Hepatic stellate cell (primary cell): ENCODE measurements around the gene FRMD4A.
"Not testable (repeated sequence)": the region's sequence is repeated elsewhere in the genome, so short reads cannot be mapped to it uniquely, and the experiment has no call there.

Experiments
- DNase-seq: peaks from one replicate; pipeline ENCODE4 v3.0.0; 2011; ENCODE audit warnings: low spot score

FRMD4A gene

DNA sequence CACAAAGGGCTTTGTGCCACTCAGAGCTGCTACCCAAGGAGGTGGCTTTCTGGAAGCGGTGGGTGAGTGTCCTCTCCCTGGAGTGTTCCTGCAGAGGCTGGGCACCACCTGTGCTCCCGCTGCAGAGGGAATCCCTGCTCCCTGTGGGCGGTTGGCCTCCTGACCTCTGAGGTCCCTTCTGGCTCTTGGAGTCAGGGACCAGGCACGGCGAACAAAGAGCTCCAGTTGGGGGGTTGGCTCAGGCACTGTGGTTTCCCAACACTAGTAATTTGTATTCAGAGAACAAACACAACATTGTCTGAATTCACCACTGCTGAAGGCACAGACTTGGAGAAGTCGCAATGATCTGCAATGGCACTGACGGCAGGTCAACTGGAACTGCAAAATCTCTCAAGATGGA lies 415.0 kb downstream of the FRMD4A start:
- DNase-seq = no peak

DNA sequence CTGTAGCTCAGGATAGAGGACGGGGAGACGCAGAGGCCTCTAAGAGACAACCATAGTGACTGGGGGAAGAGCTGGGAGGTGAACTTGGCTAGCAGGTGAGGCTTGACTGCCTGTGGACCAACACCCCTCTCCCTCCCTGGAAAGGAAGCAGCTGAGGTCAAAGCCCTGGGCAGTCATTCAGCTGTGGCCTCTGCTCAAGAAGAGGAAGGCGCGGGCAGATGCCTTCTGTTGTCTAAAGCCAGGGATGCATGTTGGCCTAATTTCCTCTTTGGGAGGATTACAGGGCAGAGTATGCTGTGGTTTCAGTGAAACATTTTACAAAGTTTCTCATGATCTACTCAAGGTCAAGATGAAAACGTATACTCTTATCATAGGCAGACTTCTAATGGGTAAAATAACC lies 416.8 kb downstream of the FRMD4A start:
- no peak for DNase-seq

DNA sequence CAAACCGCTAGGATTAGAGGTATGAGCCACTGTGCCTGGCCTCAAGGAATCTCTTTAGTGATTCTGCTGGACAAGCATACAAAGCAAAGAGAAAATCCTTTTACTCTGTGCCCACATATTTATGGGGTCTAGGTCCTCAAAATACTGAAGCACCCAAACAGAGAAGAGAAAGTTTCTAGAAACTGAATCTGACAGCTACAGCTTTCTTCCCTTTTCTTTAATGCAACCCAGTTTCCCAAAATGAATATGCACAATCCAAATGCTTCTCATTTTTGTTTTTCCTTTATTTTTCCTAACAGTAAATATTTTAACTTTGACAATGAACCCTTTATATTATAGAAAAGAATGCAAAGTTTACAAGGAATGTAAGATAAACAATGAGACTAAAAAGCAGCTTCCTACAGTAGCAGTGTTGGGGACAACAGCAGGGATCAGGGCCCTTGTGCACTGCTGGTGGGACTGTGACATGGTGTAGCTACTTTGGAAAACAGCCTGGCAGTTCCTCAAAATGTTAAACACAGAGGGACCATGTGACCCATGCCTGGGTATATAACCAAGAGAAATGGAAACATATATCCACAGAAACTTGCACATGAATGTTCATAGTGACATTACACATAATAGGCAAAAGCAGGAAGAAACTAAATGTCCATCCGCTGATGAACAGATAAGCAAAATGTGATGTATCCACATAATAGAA lies 418.8 kb downstream of the FRMD4A start:
- no peak for DNase-seq

DNA sequence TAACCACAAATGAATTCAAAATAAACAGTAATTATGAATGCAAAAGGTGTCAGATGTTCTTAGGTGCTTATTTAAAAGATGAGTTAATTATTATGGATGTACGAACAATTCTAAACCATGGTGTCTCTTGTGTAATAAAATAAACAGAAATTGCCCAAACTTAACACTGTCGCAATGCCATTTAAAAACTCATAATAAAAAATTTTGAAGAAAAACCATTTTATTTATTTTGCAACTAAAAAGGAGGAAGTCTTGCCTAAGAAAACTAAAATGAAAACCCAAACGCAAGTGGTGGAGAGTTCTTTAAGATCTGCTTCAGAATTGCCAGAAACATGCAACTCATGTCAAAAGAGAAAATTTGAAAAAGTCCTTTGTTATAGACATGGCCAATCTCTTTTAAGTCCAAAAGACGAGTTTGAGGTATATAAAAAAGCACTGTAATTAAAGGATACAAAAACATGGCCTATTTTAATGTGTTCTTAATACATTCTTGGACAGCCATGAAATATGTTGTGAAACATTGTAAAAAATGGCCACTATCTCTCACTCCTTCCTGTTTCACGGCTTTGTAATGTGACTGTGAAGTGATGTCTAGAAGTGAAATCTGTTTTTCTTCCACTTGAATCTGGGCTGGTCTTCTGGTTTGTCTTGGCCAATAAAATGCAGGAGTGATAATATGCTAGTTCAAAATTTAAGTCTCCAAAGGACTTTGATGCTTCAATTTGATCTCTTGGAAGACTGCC lies 421.0 kb downstream of the FRMD4A start:
- DNase-seq = no peak

DNA sequence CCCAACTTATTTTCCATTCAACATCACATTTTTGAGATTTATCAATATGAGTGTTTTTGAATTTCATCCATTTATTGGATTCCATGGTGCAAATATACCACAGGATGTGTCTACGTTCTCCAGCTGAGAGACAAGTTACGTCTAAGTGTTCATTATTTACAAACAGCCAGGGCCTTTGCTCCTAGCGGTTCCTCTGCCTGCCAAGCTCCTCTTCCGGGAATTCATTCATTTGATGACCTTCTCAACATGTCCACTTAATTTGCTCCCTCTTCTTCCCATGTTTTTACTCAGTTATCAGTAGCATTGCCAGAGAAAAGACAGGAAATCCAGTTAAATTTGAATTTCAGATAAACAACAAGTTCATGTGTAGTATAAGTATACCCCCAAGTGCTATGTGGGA lies 422.2 kb downstream of the FRMD4A start:
- DNase-seq = no peak

DNA sequence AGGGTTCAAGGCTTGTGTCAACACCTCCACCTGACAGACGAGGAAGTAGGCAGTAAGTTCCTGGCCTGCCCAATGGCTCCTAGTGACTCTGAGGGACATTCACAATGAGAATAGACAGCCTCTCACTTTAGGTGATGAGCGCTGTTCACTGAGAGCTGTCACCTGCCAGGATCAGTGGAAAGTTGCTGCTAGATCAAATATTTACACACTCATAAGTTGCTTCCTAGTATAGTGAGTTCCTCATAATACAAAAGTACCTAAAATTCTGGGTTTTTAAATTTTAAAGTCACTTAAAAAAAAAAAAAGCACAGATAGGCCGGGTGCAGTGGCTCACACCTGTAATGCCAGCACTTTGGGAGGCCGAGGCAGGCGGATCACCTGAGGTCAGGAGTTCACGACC lies 423.2 kb downstream of the FRMD4A start:
- no peak for DNase-seq

DNA sequence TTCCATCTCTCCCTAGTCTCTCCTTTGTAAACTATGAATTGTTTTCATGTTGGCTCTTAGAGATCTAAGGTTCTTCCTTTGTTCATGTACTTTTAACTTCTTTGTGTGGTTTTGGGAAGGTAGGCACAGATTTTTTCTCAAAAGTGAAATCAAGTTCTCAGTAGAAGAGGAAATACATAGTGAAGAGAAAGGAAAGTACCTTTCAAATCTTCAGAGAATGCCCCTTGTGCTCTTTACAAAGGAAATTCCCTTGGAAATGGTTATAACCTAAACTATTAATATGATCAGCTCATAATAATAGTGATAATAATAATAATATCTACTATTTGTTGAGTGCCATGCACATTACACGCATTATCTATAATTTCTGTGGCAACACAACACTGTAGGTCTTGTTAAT lies 425.4 kb downstream of the FRMD4A start:
- no peak for DNase-seq

DNA sequence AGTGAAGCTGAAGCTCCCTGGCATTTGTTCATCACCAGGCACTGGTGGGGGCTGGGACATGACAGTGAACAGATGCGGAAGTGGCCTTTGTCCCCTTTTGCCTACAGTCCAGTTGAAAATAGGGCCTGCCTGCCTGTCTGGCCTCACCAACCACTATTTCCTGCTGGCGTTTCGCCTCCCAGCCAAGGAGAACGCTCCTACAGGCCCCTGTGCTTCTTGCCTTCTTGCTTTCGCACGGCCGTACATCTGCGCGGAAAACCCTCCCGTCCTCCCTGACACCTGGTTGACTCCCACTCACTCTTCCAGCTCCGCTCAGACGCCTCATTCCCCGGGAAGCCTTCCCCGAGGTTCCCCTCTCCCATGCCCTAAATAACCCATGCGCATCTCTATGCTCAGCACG lies 426.7 kb downstream of the FRMD4A start:
- peak; percentile 12 for DNase-seq

DNA sequence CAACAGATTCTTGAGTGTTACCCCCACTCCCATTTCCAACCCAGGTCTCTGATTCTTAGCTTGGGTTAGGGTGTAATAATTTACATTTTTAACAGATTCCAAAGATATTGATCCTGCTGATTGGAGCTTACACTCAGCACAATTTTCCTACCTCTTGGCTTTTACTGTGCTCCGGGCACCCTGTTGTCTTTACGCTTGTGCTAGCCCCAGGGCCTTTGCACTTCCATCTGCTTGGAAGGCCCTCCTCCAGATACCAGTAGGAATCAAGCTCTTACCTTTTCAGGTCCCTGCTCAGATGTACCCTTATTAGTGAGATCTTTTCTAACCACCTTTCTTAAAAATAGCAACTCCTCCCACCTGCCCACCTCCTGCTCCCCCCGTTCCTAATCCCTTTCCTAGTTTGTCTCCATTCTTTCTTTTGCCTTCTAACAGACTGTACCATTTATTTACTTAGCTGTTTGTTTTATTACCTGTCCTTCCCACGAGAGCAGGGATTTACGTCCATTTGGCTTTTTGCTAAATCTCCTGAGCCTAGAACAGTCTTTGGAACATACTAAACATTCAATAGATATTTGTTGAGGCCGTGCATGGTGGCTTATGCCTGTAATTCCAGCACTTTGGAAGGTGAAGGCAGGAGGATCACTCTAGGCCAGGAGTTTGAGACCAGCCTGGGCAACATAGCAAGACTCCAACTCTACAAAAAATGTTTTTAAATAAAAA lies 427.7 kb downstream of the FRMD4A start:
- DNase-seq = no peak

DNA sequence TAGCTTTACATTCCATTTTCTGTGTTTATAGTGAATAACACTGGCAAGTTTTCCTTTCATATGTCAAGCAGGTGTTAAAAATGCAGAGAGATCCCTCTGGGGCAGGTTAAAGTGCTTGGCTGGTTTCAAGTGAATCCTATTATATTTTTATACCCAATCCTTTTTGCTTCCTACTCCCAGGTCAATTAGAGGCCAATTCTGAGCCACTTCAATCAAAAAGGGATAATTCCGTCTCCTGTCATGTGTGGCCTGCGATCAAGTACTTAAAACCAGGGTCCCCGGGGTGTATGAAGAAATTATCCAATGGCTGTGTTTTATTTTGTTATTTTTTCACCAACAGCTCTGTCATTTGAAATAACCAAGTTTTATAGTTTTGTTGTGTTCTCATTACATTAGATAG lies 430.8 kb downstream of the FRMD4A start:
- DNase-seq = no peak

DNA sequence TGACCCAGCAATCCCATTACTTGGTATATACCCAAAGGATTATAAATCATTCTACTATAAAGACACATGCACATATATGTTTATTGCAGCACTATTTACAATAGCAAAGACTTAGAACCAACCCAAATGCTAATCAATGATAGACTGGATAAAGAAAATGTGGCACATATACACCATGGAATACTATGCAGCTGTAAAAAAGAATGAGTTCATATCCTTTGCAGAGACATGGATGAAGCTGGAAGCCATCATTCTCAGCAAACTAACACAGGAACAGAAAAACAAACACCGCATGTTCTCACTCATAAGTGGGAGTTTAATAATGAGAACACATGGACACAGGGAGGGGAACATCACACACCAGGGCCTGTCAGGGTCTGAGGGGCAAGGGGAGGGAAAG lies 434.6 kb downstream of the FRMD4A start:
- not testable (repeated sequence) for DNase-seq

DNA sequence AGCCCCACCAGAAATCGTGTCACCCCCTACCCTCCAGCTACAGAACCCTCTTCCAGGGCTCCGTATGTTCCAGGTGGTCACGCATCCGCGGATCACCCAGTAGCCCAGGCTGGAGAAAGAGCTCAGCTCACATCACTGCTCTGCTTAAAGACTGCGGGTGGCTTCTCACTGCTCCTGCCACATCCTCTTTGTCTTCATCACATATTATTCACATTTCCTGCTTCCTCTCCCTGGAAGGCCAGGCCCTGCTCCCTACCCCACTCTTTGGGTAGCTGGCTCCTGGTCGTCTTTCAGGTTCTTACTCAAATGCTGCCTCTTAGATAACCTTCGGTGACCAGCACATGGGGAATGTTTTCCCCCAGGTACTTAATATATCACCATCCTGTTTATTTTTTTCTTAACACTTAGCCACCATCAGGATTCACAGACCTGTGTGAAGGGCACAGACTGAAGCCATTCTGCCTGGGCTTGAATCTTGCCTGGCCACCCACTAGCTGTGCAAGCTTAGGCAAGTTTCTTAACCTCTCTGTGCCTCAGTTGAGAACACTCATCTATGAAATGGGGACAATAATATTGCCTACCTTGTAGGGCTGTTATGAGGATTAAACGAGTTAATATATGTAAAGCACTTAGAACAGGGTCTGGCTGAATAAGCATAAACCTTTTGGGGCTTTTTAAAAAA lies 436.2 kb downstream of the FRMD4A start:
- DNase-seq = peak; percentile 24

DNA sequence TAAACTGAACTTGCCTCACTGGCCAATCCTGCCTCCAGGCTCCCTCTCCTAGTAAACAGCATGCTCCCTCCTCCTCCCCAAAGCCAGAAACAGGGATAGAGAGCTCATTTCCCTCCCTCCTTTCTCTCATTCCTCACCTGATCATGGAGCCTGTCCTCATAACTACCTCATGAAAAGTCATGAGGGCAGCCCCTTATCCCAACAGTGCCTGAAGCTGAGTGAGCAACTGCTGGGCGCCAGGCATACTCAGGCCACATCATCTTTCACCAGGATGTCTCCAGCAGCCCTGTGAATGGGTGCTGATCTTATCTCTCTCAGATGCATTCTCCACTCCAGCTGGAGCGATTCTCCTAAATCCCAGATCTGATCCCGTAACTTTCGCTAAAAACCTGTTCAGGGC lies 436.8 kb downstream of the FRMD4A start:
- peak; percentile 24 for DNase-seq

DNA sequence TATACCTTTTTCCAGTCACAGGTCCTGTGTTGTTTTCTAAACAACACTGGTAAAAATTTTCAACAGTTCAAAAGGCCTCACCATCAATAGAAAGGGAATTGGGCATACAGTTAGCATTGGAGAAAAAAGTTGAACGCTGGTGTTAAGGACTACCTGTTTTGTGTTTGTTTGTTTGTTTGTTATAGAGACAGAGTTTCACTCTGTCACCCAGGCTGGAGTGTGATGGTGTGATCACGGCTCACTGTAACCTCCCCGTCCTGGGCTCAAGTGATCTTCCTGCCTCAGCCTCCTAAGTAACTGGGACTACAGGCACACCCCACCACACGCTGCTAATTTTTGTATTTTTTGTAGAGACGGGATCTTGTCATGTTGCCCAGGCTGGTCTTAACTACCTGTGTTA lies 437.9 kb downstream of the FRMD4A start:
- no peak for DNase-seq

DNA sequence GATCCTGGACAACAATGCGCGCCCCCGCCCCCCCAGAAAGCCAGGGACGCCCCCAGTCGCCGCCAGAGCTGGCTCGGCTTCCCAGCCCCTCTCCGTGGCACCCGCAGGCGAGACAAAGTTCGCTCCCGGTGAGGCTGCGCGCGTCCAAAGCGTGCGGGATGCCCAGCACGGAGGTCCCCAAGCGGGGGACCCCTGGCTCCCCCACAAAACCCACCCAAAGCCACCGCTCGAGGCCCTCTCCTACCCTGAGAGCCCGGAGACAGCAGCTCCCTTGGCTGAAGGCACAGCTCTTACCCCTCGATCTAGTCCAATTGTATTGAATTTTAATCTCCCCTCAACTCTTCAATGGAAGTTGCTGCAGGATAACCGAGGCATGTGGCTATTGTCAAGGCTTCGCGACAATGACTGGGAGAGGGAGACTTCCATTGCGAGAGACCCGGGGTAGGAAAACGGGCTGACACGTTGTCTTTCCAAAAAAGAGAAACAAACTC lies 438.7 kb downstream of the FRMD4A start:
- DNase-seq = peak; percentile 23

DNA sequence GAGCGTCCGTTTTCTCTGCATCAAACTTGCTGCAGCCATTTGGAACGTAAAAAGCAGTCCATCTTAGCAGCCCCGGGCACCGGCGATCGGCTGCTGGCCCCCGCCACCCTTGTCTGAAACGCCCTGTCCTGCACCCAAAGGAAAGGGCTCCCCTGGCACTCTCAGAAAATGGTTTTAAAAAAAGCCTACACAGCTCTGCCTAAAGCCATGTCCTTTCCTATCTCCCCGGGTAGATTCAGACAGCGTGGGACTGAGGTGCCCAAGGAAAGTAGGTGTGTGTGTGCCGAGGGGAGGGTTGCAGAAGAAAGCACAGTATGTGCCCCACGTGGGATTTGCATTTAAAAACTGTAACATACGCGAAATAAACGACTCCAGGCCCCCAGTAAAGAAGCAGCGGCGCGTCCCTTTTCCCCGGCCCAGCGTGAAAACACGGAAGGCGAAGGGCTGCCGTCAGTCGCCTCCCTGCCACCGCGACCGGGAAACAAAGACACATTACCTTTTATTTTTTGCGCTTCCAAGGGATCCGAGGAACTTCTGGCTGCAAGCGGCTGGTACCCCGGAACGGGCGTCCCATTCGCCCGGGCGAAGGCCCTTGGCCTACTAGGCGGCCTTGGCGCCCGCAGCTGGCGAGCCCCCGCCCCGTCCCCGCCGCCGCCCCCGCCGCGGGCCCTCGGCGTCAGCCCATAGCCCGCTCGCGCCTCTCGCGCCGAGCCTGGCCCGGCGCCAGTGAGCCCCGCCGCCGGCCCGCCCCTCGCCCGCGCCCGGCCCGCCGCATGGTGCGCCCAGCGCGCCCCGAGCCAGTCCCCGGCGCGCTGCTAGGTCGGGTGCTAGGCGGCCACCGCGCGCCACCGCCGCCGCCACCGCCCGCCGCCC lies 439.4 kb downstream of the FRMD4A start:
- DNase-seq = peak; percentile 27

DNA sequence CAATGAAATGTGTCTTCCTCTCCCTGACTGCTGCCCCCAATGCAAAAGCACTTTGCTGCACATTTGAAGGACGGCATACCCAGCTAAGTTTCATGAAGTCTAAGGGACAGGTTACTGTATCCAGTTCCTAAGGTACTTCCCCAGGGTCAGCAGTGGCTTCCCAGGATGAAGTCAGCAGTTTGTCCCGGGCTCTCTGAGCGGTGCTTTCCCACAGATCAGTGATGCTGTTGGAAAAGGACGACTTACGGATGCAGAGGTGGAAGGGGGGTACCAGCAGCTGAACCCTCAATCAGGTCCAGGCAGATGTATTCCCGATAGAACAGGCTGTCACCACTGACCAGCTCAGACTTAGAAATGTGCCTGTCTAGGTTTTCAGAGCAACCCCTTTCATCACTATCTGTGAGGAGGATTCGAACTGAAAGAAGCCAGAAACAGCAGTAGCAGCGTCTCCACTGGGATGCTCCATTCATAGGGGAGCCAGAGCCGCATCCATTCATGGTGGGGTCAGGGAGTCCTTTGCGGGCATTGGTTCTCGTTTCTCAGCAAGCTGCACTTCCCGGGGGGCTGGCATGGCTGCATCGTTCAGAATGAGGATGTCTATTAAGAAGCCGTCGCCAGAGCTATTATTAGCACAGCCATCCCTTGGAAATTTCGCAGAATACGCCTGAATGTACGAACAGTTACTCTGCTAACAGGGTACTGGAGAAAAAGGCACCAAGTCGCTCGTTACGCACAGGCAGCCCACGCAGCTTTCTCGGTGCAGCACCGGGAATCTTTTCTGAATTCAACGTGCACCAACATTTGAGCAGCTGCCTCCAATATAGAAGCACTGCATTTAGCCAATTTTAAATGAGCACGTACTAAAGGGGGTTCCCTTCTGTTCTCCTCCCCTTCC lies 440.2 kb downstream of the FRMD4A start:
- peak; percentile 63 for DNase-seq

DNA sequence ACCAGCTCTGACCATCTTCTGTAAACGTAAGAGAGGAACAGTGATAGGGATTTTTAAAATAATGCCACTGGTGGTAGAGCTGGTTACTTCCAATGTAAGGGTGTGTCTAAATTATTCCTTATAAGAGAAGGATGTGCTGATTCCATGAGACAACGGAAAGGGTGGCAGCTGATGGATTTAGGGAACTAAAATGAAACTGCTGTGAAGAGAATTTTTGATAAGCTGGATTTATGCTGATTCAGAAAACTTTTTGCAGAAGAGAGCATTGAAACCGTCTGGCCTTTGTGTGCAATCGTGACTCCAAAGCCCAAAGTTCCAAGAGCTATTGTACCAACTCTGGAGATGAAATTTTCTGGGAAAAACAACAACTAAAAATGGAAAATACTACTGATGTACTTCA lies 443.0 kb downstream of the FRMD4A start:
- DNase-seq = no peak

DNA sequence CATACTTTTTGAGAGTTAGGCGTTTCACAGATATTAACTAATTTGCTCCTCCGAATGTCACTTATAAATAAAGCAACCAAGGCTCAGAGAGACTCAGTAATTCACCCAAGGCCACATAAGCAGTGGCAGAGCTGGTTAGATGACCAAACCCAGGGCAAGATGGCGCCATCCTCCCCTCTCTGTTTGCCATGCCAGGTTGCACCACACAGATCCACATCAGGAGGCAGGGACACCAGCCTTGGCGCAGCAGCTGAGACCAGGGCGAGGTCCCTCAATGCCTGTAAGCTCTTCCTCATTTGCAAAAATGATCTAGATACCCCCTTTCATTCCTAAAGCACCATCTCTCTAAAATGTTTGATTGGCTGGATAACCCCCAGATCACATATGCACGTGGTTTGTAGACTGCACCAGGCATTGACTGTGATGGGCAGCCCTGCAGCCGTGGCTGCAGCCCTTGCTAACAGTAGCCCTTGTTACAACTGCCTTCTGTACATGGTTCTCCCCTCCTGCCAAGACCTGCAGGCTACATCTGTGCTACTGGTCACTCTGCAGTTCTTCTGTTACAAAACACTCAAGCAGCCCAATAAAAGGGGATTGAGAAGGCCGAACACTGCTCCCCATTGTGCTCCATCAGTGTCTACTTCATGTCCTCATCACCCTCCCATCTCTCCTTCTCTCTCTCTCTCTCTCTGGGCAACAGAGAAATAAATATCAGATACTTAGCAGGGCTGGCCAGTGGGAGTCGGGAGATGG lies 445.3 kb downstream of the FRMD4A start:
- DNase-seq = no peak
